GM21447 (cell line): ENCODE measurements around the gene CMBL.
A peak's percentile ranks its signal among the peaks of the same experiment; 100 is the strongest.
"Not testable (repeated sequence)": the region's sequence is repeated elsewhere in the genome, so short reads cannot be mapped to it uniquely, and the experiment has no call there.

Experiments used
- ATAC-seq: cut with Tn5 transposase; IDR thresholded peaks from one replicate; pipeline ENCODE4 v1.9.1; 2021; ENCODE audit not compliant: unreplicated experiment

CMBL gene

GRCh38 chr5:10307206-10308148 lies at the start of gene CMBL:
Gene CMBL (minus strand): TSS chr5:10307902. CDS start chr5:10290762, 17,140 bp downstream.
- no peak for ATAC-seq

- no peak for ATAC-seq
These were observed 47.6 kb upstream of the CMBL start for GRCh38 chr5:10355071-10355889.

GRCh38 chr5:10354048-10354872 lies 46.6 kb upstream of the CMBL start:
- ATAC-seq: peak; percentile 34

- ATAC-seq: peak; percentile 78
These were observed 45.7 kb upstream of the CMBL start, which contains the start of gene MARCHF6 for GRCh38 chr5:10353241-10354047. Gene MARCHF6 (plus strand): TSS chr5:10353695. CDS start chr5:10353899, 204 bp downstream.

DNA sequence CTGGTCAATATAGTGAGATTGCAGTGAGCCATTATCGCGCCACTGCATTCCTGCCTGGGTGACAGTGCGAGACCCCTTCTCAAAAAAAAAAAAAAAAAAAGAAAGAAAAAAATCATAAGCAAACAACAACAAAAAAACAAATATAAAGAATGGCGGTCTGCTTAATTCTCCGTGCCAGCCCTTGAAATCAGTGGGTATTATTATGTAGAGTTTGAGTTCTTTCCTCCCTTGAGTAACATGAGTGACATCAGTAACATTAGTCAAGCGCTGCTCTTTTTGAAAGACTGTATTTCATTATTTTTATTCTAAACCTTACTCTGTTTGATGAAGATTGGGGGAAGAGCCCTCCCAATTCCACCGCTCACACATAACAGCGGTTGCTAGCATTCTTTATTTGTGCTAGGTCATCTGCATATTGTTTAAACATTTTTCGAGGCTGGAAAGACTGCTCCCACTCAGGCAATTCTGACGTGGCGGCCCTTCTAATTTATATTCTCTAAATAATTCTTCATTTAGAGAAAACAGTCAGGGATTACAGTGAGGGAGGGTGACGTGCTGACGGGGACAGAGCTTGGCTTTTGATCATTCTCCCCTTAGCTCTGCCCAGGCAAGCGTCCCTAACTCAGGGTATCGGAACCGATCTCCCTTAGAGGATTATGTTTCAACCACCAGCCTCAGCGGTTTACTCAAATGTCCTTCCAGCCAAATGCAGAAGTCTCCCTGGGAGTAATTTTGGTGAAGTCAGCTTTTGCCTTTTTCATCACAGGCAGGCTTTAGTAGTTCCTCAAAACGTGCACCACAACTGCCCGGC lies 44.9 kb upstream of the CMBL start:
- ATAC-seq: peak; percentile 8

DNA sequence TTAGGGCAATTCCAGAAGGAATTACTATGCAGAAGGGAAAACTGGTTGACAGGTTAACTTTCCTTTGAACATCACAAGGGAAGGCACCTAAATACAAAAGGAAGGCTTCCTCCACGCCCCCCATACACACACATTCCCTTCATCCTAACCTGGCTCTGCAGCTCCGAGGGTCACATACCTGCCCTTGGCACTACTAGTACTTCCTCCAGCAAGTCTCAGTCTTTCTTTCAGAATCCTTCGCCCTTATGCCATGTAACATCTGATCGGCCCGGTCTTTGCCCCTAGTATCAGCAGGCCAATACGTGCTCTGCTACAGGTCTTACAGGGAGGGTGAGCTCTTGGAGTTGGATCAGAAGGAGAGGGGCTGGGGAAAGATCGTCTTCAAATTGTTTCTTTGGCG lies 44.2 kb upstream of the CMBL start:
- no peak for ATAC-seq

DNA sequence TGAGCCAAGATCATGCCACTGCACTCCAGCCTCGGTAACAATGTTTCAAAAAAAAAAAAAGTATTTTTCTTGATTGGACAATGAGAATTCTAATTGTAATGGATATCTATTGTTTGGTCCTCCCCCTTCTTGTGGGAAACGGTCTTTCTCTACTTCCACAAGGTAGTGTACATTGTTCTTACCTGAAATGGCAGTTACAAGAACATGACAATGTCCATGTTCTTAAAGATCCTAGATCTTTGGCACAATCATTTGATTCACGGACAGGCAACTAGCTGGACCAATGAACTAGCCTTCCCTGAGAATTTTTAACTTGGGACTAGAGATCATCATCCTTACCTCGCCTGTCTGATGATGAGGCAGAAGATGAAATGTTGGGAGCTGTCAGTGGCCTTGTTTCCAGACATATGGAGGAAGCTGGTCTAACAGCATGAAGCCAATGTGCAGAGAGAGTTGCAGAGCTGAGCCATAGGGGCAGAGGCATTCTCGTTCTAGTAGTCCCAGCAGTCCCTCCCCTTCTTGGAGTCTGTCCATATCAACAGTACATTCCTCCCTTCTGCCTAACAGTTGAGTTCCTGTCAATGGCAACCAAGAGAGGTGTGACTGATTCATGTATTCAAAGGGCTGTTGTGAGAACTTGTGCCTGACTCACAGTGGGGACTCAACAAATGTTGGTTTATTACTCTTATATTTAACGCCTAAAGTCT lies 43.6 kb upstream of the CMBL start:
- ATAC-seq: no peak

DNA sequence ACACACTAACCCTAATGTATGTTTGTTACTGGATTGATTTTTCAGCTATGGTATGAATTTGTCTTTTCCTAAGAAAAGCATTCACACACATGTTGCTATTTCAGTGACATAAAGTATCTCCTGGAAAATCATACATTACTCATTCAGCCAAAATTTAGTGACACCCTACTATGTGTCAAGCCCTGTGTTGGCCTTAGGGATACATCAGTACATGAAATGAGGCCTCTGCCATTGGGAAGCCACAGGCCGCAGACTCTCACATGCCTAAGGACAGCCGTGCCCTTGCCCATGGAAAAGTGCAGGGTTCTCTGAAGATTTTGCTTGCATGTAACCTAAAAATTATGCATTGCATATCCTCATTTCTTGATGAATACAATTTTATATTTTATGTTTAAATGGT lies 40.6 kb upstream of the CMBL start:
- ATAC-seq: no peak

GRCh38 chr5:10344461-10345106 lies 36.9 kb upstream of the CMBL start:
- not testable (repeated sequence) for ATAC-seq

GRCh38 chr5:10343486-10343885 lies 35.8 kb upstream of the CMBL start:
- ATAC-seq: no peak

DNA sequence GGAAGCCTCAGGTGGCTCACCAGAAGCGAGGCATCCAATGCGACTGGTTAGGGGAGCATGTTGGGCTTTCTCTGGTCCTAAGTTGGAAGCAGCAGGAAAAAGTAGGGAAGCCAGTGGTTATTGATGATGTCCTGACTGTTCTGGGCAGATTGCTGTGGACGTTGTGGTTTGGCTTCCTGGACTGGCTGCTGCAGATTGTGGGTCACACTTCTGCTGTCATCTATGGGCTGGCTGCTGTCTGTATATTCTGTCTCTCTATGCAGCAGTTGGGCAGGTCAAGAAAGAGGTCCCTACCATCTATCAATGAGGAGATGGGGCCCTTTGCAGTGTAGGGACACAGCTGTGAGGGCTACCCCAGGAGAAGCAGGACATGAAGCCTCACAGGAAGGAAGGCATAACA lies 32.3 kb upstream of the CMBL start:
- ATAC-seq: no peak

DNA sequence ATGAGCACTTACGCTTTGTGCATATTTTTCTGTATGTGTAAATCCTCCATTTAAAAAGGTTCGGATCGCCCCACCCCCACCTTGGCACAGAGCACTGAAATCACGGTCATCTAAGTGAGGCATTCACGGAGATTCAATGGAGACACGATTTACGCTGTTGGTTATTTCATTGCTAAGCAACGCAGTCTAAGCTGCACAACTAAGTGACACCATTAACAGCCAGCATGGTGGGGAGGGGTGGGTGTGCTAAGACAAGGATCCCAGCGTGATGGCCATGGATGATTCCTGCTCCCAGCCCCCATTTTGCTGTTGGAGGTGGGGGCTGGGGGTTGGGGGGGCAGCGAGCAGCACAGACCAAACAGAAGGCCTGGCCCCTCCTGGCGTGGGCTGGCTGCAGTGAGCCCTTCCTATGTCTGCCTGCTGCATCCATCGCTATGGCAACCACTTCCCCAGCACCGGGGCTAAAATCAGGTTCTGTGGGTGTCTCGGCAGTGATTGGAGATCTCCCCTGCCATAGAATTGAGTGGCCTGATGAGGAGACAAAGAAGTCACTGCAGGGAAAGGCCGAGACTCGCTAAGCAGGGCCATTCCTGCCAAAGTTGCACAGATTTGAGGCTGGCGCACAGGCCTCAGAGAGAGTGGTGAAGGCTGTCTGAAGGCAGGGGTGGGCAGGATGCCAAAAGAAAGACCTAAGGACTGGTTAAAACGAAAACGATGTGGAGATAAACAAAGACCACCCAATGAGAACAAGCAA lies 31.5 kb upstream of the CMBL start:
- ATAC-seq: no peak

- no peak for ATAC-seq
These were observed 31.0 kb upstream of the CMBL start for GRCh38 chr5:10338686-10339057.

GRCh38 chr5:10337986-10338385 lies 30.3 kb upstream of the CMBL start:
- ATAC-seq: no peak

GRCh38 chr5:10337107-10337506 lies 29.4 kb upstream of the CMBL start:
- ATAC-seq: no peak

GRCh38 chr5:10335711-10336470 lies 28.2 kb upstream of the CMBL start:
- no peak for ATAC-seq

GRCh38 chr5:10334831-10335230 lies 27.1 kb upstream of the CMBL start:
- ATAC-seq: no peak
